ENCODE results near the gene ZBTB22.
"Not testable (repeated sequence)": the region's sequence is repeated elsewhere in the genome, so short reads cannot be mapped to it uniquely, and the experiment has no call there.

The ZBTB22 gene

GRCh38 chr6:33299237-33299944 is 18.2 kb downstream of the ZBTB22 start:
- DNase-seq, result peak; percentile 95

DNA sequence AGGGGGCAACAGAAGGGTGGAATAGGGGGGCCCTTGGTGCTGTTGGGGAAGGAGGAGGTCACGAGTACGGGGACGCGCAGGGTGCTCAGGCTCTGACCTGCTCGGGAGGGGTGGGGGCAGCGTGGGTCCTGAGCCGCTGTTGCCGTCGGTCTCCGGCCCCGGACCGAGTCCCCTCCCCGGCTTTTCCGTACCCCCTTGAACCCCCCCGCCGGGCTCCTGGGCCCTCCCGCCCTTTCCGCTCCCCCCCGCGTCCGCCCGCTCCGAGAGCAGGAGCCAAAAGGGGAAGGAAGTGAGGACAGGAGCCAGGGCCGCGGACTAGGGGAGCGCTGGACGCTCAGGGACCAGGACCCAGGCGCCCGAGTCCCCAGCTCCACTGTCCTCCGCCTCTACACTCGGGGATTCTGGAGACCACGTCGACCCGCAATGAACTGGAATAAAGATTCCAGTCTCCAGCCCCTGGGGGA is 18.7 kb downstream of the ZBTB22 start, which contains the start of gene RGL2:
RGL2 (minus strand) TSS at position 170 of the 464 bp plus-strand sequence. CDS start 332 bp downstream, outside the sequence.
- DNase-seq, result peak; percentile 72

DNA sequence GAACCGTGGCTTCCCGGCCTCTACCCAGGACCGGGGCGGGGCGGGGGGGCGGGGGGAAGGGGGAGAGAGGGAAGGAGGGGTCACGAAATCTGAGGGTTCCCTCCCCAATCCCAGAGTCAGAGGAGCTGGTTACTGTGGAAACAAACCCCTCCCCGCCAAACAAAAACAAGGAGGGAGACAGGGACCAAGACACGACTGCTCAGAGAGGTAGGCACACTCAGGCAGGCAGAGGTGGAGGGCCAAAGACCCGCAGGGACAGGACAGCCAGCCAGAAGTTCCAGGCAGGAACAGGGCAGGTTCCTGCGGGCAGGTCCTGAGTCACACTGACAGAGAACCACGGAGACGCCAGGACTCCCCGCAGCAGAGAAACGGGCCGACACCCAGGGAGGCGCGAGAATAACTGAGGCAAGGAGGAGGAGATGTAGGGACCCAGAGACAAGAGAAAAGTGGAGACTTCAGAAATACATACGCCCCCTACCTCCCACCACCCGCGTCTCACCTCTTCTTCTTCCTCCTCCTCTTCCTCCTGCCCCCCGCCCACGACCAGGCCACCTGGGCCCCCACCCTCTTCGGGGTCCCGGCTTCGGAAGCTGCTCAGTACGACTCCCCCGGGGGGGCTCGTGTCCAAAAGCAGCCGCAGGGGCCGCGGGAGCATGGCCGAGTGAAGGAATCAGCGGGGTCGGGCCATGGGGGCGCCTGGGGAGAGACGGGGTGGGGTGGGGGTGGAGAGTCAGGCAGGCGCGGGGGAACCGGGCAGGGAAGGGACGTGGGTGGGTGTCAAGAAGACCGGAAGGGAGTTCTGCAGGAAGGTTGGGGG is 19.4 kb downstream of the ZBTB22 start:
- peak; percentile 93 for DNase-seq

DNA sequence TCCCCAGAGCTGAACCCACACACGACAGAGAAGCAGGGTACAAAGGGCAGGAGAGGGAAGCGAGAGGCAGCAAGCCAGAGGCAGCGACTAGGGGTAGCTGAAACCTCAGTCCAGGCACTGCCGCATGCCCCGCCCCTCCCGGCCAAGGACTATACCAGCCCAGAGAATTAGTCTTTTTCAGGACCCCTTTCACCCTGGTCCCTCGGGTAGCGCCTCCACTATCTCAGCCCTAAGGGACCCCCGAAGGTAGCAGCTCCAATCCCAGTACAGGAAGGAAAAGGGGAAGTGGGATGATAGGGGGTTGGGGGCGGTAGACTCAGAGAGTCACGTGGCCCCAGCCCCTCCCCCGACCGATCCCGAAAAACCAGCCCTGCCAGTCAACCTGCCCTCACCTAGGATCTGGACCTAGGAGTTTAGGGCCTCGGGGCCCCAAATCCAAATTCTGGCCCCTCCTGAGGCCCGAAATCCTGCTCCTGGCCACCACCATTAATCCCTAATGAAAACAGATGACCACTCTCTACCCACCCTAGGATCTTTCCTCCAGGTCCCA is 20.1 kb downstream of the ZBTB22 start:
- peak; percentile 40 for DNase-seq

GRCh38 chr6:33296797-33297405 is 20.6 kb downstream of the ZBTB22 start:
- DNase-seq, result no peak

GRCh38 chr6:33295621-33296369 is 21.7 kb downstream of the ZBTB22 start:
- no peak for DNase-seq

DNA sequence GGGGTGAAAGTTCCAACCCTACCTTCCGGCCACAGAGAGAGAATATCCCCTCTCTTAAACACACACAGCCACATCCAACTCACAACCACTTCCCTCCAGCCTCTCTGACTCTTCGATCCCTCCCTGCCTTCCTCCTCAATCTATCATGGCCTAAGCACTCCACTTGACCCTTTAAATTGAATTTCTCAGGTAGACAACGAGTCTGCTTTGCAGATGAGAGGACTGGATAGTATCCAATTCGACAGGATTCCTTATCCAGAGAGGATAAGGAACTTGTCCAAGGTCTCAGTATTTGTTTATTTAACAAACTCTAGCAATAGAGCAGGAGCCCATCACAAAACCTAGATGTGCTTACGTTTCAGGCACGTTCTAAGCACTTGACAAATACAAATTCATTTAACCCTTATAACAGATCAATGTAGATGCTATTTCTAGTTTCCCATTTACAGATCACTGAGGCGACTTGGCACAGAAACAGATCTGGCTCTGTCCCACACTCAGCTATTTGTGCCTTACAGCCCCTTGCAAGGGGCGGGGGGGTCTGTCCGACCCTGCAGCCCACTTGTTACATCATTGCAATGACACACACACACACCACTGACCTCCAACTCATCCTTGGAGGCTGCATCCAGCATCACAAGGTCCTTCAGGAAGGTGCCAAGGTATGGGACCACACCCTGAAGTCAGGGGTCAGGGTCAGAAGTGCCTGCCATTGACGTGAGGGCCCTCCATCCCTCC is 23.3 kb downstream of the ZBTB22 start:
- DNase-seq, result no peak

- DNase-seq, result no peak
Measured at GRCh38 chr6:33292996-33293682, 24.4 kb downstream of the ZBTB22 start.

DNA sequence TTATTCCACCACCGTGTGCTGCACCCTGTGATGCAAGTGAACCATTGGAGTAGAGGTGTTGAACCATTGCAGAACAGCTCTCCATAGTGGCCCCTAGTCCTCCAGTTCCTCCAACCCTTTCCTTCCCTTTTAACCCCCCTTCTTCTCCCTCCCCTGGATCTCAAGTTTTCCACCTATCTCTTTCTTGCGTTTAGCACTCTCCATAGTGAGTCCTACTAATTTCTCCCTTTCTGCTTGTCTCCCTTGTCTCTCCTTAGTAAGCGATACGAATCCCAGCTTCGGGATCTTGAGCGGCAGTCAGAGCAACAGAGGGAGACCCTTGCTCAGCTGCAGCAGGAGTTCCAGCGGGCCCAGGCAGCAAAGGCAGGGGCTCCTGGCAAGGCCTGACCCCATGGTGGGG is 27.1 kb downstream of the ZBTB22 start:
- no peak for DNase-seq

DNA sequence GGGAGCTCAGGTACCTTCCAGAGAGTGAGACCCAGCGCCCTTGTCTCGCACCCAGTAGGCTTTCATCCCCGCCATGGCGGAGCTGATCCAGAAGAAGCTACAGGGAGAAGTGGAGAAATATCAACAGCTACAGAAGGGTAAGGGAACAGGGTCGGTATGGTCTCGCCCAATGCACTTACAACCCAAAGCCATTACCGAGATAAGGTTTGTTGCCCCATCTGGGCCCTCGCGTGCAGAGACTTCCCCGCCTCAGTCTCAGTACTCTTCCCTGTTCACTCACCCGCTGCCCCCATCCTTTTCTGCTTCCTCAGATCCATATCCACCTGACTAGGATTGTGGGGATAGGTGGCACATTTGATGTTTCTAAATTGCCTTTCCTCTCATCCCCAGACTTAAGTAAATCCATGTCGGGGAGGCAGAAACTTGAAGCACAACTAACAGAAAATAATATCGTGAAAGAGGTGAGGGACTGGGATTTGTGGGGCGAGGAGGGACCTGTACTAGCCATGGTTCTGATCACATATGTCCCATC is 27.7 kb downstream of the ZBTB22 start:
- no peak for DNase-seq

DNA sequence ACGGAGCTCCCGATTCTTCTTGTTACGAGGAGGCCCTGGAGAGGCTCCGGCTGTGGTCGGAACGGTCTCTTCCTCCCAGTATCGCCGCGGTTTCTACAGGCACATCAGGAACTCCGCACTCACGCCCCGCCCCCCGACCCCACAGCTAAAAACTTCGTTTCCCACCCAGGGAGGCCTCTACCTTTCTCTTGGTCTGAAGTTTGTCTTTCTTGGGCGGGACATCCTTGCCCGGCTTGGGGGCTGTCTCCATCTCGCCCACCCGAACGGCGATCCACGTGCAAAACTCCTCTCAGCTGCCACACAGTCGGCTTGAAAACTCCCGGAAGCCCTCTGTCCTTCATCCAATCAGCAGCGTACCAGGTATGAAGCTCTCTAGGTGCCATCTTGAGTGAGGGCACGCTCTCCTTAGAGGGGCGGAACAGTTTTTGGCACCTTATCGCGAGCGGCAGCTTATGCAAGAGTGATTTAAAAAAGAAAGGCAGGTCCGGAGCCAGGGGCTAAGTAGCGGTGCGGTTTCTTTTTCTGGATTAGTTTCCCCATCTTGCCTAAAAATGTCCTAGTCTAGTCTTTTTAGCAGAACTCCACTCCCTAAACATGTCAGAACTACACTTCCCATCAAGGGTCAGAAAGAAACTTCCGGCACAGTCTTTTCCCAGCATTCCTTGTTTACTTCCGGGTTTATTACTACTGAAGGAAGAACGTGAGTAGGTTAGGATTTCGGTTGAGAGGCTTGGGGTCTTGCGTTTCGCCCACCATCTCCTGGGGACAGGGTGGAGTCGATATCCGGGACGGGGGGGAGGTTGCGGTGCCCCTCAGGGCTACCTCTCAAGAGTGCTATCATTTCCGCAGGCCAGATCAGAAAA is 28.4 kb downstream of the ZBTB22 start, which contains the start of the genes PFDN6 and WDR46:
PFDN6 (plus strand) TSS at position 681 of the 863 bp plus-strand sequence. CDS start 256 bp downstream, outside the sequence.
WDR46 (minus strand) TSS at position 319 of the 863 bp plus-strand sequence; CDS start at position 250, 69 bp downstream.
- DNase-seq, result peak; percentile 92

DNA sequence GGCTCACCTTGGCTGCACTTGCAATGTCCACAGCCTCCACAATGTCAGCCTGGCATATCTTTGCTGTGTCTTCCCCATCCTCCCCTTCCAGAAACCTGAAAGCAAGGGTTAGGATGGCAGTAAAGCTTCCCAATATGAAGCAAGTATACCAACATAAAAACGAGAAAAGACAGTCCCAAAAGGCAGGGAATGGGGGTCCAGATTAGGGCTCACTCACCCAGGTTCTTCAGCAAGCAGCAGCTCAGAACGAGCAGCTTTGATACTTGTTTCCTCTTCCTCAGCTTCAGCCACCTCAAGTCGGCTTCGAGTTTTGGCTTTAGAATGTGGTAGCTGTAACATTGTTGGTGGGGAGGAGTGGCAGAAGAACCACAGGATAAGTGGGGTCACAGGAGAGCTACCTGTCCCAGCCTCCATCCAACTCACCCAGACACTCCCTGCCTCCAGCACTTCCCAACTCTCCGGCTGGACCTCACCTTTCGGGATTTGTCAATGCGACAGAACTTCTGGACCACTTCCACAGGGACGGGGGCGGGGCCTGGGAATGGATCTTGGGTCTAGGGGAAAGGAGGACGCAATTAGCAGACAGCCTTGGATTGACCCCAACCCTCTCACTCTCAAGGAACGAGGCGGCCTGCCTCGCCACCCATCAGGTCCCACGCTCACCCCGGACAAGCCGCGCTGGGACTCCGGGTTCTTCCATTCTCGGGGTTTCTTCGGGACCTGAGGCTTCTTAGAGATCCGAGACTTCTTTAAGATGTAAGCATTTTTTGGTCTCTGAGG is 29.2 kb downstream of the ZBTB22 start:
- no peak for DNase-seq

DNA sequence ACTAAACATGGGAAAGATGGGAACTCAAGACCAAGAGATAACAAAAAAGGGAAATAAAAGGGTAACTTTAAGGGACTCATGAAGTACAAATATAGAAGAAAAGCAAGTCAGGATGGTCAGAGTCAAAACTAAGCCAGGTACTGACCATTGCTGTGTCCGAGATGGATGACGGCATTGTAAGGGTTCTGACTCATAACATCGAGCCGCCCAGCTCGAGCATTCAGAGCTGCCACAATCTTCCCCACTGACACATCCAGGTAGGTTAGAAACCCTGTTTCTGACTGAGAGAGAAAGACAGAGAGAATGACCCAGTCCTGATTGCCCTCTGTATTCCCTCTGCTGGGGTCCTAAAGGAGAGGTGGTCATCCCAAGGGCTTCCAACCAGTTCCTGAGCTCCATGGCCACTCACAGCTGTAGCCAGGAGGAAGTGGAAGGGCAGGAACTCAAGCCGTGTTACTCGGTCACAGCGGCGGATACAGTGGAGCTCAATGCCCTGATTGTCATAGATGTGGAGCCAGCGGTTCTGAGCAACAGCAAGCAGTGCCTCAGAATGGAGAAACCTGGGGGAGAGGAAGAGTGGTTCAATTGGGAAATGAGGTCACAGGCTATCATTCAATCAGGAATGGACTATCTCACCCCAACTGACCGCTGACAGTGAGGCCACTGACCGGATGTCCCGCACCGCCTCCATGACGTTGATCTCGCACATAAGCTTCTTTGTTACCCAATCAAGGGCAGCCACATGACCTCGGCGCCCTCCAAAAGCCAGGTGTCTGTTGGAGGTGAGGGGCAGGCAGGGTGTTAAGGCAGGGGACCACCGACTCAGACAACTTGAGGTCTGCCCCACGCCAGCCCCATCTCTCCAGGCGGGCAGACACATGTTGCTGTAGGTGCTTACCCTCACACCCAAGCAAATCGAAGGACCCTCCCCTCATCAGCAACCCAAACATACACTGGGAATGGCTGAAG is 30.3 kb downstream of the ZBTB22 start:
- no peak for DNase-seq

DNA sequence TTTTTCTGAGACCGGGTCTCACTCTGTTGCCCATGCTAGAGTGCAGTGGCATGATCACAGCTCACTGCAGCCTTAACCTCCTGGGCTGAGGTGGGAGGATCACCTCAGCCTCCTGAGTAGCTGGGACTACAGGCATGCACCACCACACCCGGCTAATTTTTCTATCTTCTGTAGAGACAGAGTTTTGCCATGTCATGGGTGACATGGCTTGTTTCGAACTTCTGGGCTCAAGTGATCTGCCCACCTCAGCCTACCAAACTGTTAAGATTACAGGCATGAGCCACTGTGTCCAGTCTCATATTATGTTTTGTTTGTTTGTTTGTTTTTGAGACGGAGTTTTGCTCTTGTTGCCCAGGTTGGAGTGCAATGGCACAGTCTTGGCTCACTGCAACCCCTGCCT is 32.3 kb downstream of the ZBTB22 start:
- DNase-seq, result not testable (repeated sequence)

- no peak for DNase-seq
Measured at GRCh38 chr6:33280539-33280938, 37.0 kb downstream of the ZBTB22 start.

DNA sequence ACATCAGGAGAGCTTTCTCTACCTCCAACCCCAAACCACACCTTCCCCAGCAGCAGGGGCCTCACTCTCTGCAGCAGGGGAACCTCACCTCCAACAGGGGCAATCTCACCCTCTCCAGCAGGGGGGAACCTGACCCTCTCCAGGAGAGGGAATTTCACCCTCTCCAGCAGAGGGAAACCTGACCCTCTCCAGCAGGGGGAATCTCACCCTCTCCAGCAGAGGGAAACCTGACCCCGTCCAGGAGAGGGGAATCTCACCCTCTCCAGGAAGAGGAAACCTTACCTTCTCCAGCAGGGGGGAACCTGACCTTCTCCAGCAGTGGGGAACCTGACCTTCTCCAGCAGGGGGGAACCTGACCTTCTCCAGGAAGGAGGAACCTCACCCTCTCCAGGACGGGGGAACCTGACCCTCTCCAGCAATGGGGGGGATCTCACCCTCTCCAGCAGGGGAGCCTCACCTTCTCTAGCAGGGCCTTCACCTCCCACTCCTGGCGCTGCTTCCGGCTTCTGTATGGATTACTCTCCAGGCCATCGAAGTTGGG is 37.5 kb downstream of the ZBTB22 start:
- DNase-seq, result peak; percentile 65

- no peak for DNase-seq
Measured at GRCh38 chr6:33279257-33279695, 38.3 kb downstream of the ZBTB22 start.
